VCaP (cell line): ENCODE data around the gene RAB5B.

Source experiments
- H3K27ac ChIP-seq: fragments of 450-650 bp; 2 replicates; pipeline ENCODE4 v1.5.1; 2017
- TF ChIP-seq, protein P1 (sequence below): fragments of 450-650 bp; conservative IDR thresholded peaks from 2 replicates; pipeline ENCODE4 v1.5.1; 2017; ENCODE audit warnings: mild to moderate bottlenecking, moderate library complexity

Gene RAB5B

DNA sequence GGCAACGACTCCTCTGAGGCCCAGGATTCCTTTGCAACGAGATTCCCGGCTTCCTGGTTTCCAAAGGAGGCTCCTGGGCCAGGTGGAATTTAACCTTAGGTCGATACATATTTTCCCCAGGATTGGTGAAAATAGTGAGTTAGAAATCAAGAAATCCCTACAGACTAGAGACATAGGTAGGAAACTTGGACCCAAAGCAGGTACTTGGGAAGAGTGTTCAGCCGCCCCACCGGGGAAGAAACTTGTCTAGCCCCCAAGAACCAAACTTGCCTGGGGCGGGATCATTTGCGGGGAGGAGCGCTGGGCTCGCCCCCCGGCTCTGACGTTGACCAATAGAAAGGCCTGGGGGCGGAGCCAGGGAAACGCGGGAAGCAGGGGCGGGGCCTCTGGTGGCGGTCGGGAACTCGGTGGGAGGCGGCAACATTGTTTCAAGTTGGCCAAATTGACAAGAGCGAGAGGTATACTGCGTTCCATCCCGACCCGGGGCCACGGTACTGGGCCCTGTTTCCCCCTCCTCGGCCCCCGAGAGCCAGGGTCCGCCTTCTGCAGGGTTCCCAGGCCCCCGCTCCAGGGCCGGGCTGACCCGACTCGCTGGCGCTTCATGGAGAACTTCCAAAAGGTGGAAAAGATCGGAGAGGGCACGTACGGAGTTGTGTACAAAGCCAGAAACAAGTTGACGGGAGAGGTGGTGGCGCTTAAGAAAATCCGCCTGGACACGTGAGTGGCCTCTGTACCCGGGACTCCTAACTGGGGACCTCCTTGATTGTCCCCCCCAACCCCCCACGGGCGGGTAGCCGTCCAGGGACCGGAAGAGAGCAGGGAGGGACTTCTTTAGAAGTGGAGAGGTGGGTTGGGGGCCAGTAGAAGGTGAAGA, 7.2 kb upstream of the RAB5B start, which contains the start of gene CDK2:
TSS of gene CDK2 (plus strand) at position 423 of the 874 bp plus-strand sequence. CDS start at position 602, 179 bp downstream.
- TF ChIP-seq, protein P1, sequence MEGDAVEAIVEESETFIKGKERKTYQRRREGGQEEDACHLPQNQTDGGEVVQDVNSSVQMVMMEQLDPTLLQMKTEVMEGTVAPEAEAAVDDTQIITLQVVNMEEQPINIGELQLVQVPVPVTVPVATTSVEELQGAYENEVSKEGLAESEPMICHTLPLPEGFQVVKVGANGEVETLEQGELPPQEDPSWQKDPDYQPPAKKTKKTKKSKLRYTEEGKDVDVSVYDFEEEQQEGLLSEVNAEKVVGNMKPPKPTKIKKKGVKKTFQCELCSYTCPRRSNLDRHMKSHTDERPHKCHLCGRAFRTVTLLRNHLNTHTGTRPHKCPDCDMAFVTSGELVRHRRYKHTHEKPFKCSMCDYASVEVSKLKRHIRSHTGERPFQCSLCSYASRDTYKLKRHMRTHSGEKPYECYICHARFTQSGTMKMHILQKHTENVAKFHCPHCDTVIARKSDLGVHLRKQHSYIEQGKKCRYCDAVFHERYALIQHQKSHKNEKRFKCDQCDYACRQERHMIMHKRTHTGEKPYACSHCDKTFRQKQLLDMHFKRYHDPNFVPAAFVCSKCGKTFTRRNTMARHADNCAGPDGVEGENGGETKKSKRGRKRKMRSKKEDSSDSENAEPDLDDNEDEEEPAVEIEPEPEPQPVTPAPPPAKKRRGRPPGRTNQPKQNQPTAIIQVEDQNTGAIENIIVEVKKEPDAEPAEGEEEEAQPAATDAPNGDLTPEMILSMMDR, result no peak
- H3K27ac ChIP-seq, result peak within 1 kb of the TSS; percentile 82

DNA sequence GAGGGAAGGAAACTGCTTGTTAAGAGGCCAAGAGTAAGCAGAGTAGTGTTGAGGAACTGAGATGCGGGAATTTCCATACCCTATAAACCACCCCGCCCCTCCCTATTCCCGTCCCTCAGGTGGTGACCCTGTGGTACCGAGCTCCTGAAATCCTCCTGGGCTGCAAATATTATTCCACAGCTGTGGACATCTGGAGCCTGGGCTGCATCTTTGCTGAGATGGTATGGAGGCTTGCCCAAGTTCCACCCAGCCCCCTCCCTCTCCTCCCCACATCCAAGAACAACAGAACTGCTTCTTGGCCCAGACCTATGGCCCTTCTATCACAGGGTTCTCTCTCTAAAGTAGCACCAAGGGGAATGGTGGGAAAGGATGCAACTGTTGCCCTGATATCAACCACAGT, 4.5 kb upstream of the RAB5B start:
- no peak overlapping the region for H3K27ac ChIP-seq
- TF ChIP-seq, protein P1, result no peak

DNA sequence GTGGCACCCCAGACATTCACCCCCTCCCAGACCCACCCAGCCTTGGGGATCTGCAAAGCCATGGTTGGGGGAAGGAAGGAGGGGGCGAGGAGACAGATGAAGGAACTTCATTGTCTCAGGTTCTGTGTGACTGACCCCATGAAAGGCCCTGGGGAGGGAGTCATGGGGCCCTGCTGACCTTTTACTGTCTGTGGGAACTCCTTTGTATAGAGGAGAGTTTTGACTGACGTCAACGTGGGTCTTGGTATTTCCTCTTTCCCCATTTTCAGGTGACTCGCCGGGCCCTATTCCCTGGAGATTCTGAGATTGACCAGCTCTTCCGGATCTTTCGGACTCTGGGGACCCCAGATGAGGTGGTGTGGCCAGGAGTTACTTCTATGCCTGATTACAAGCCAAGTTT, 3.1 kb upstream of the RAB5B start:
- H3K27ac ChIP-seq, result no peak overlapping the region

DNA sequence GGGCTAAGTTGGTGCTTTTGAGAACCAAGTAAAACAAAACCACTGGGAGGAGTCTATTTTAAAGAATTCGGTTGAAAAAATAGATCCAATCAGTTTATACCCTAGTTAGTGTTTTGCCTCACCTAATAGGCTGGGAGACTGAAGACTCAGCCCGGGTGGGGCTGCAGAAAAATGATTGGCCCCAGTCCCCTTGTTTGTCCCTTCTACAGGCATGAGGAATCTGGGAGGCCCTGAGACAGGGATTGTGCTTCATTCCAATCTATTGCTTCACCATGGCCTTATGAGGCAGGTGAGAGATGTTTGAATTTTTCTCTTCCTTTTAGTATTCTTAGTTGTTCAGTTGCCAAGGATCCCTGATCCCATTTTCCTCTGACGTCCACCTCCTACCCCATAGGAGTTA, 1.8 kb upstream of the RAB5B start:
- TF ChIP-seq, protein P1, result no peak
- peak overlapping the region; percentile 96 for H3K27ac ChIP-seq

More for the DNA sequence above, 3.1 kb upstream of the RAB5B start:
- TF ChIP-seq, protein P1, result no peak

DNA sequence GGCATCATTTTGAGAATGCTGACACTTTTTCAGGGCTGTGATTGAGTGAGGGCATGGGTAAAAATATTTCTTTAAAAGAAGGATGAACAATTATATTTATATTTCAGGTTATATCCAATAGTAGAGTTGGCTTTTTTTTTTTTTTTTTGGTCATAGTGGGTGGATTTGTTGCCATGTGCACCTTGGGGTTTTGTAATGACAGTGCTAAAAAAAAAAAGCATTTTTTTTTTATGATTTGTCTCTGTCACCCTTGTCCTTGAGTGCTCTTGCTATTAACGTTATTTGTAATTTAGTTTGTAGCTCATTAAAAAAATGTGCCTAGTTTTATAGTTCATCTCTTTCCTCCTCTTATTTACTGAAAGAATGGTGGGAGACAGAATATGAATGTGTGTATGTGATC, 1.4 kb upstream of the RAB5B start:
- H3K27ac ChIP-seq, result peak overlapping the region; percentile 96
- TF ChIP-seq, protein P1, result no peak

DNA sequence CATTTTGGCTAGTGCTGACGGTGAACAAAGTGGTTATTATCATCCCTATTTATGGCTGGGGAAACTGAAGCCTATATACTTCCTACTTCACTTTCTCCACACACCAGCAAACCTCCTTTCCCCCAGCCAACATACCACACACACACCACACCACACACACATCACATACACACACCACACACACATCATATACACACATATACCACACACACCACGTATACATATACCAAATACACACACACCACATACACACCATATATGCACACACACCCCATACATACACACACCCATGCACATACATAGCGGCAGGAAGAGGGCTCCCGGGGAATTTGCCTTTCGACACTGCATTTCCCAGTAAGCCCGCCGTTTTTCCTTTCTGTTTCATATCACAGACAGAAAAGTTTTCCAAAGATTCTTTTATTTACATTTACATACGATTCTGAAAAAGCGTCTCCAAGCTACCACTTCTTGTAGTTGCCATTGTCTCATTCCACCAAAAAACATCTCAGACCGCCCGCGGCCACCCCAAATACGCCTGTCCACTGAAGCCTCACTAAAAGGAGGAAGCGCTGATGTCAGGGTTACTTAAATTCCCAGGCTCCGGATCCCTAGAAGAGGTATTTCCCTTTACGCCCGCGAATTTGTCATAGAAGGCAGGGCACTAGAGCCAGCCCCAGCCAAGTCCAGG, 823 bp upstream of the RAB5B start:
- peak overlapping the region; percentile 96 for H3K27ac ChIP-seq
- TF ChIP-seq, protein P1, result no peak

DNA sequence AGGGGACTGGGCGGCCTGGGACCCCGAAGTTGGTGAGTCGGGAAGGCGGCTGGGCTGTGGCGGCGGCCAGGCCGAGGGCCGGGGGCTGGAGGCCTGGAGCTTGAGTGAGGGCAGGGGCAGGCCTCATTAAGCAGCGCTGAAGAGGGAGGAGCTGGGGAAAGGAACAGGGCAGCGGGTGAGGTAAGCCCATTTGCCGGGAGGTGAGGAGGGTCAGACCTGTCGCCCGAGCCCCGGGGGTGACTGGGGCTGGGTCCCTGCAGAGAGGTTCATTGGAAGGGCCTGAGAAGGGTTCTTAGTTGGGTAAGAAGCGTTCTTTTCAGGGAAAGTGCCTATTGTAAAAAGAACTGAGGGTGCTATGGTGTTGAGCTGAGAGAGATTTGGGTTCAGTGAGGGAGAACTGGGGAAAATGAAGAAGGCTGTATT, 441 bp downstream of the RAB5B start:
- TF ChIP-seq, protein P1, result no peak
- peak overlapping the region; percentile 96 for H3K27ac ChIP-seq
